ENCODE data around the gene HAPLN2. TPM values are rescaled to one million over a fixed set of nuclear protein-coding genes. Genes with fewer than 3 reads are reported as not detected.

Gene HAPLN2
- total RNA-seq, 3 donors from 2014 or later, result 0.28 TPM; not detected in 2

GRCh38 chr1:156658496-156658895 lies 39.3 kb downstream of the HAPLN2 start:
- intact Hi-C loops (cut with DNase I, micrococcal nuclease), result loop anchor here in 1 of 2 donors (5.0 kb wide), 1 partner anchor 76 kb away; no protein-coding TSS in a partner anchor
- no peak for TF ChIP-seq CTCF (IDR thresholded peaks at IDR 0.05)
- Histone ChIP-seq H3K4me1 (ENCODE audit: low read depth) (peaks cover 49% of the 10 kb centered on the region), H3K36me3 (ENCODE audit: low read depth) (no peaks in the 10 kb centered on the region), H3K4me3 (no peak overlapping the region), H3K9me3 (no peaks in the 10 kb centered on the region)
- DNase-seq (peak in 1 of 3 donors; percentile 32), ATAC-seq (no peak)

GRCh38 chr1:156658945-156659574 lies 39.8 kb downstream of the HAPLN2 start:
- no peak for ATAC-seq

GRCh38 chr1:156659661-156659987 lies 40.4 kb downstream of the HAPLN2 start:
- intact Hi-C loops (cut with DNase I, micrococcal nuclease), result loop anchor here in 1 of 2 donors (5.0 kb wide), 1 partner anchor 77 kb away; no protein-coding TSS in a partner anchor
- no peak for TF ChIP-seq CTCF (IDR thresholded peaks at IDR 0.05)
- Histone ChIP-seq H3K36me3 (ENCODE audit: low read depth) (no peaks in the 10 kb centered on the region), H3K4me3 (no peak overlapping the region), H3K9me3 (no peaks in the 10 kb centered on the region), H3K4me1 (ENCODE audit: low read depth) (peaks cover 54% of the 10 kb centered on the region)
- ATAC-seq, result no peak
- no peak for DNase-seq

More at GRCh38 chr1:156658945-156659574, 39.8 kb downstream of the HAPLN2 start:
- intact Hi-C loops (cut with DNase I, micrococcal nuclease), result loop anchor here in 1 of 2 donors (5.0 kb wide), 1 partner anchor 77 kb away; no protein-coding TSS in a partner anchor
- peak in 1 of 3 donors; percentile 30 for DNase-seq
- H3K9me3 ChIP-seq, result no peaks in the 10 kb centered on the region
- H3K4me3 ChIP-seq, result no peak overlapping the region
- H3K4me1 ChIP-seq (ENCODE audit: low read depth), result peaks cover 49% of the 10 kb centered on the region
- H3K36me3 ChIP-seq (ENCODE audit: low read depth), result no peaks in the 10 kb centered on the region
- no peak for TF ChIP-seq CTCF (IDR thresholded peaks at IDR 0.05)

GRCh38 chr1:156659988-156660751 lies 41.0 kb downstream of the HAPLN2 start:
- TF ChIP-seq CTCF (IDR thresholded peaks at IDR 0.05), result peak; percentile 99
- intact Hi-C loops (cut with DNase I, micrococcal nuclease), result loop anchor here in 1 of 2 donors (5.0 kb wide), 1 partner anchor 78 kb away; no protein-coding TSS in a partner anchor
- Histone ChIP-seq H3K36me3 (ENCODE audit: low read depth) (no peaks in the 10 kb centered on the region), H3K9me3 (no peaks in the 10 kb centered on the region), H3K4me3 (no peak overlapping the region), H3K4me1 (ENCODE audit: low read depth) (peaks cover 59% of the 10 kb centered on the region)
- ATAC-seq (peak; percentile 88), DNase-seq (peak; percentile 94 to 96 (median 95))

- peak; percentile 1 for ATAC-seq
- Histone ChIP-seq H3K4me3 (no peak overlapping the region), H3K36me3 (ENCODE audit: low read depth) (no peaks in the 10 kb centered on the region), H3K9me3 (no peaks in the 10 kb centered on the region), H3K4me1 (ENCODE audit: low read depth) (peaks cover 64% of the 10 kb centered on the region)
- TF ChIP-seq CTCF (IDR thresholded peaks at IDR 0.05), result no peak
- intact Hi-C loops (cut with DNase I, micrococcal nuclease), result no loop called here
- DNase-seq, result peak in 1 of 3 donors; percentile 37
Measured at GRCh38 chr1:156660752-156661112, 41.5 kb downstream of the HAPLN2 start.
